ENCODE results near the gene USP10.

The USP10 gene

GRCh38 chr16:84785843-84786581, 86.2 kb downstream of the USP10 start (continued):
- TF ChIP-seq ZNF148 (tag by site-specific recombination; IDR thresholded peaks at IDR 0.05; ENCODE audit: borderline replicate concordance) (no peak), KLF10 (tag by site-specific recombination; IDR thresholded peaks at IDR 0.05) (no peak), KLF17 (tag by site-specific recombination; IDR thresholded peaks at IDR 0.05) (peak; percentile 51; the same call in 1 of the 2 replicates), TSHZ1 (tag by site-specific recombination; IDR thresholded peaks at IDR 0.05; ENCODE audit: borderline replicate concordance) (no peak), ZNF10 (tag by site-specific recombination; IDR thresholded peaks at IDR 0.05) (no peak), ZFP37 (tag by site-specific recombination; IDR thresholded peaks at IDR 0.05) (no peak), ZNF514 (tag by site-specific recombination; IDR thresholded peaks at IDR 0.05) (no peak), ZNF433 (tag by site-specific recombination; IDR thresholded peaks at IDR 0.05; ENCODE audit: low read depth) (no peak), ZSCAN16 (tag by site-specific recombination; IDR thresholded peaks at IDR 0.05) (no peak), PRDM2 (tag by site-specific recombination; IDR thresholded peaks at IDR 0.05; ENCODE audit: borderline replicate concordance) (no peak), ZNF521 (tag by site-specific recombination; IDR thresholded peaks at IDR 0.05) (no peak), ZNF133 (tag by site-specific recombination; IDR thresholded peaks at IDR 0.05) (no peak), ZNF791 (tag by site-specific recombination; IDR thresholded peaks at IDR 0.05) (no peak), ZSCAN18 (tag by site-specific recombination; IDR thresholded peaks at IDR 0.05) (no peak), ZNF350 (tag by site-specific recombination; IDR thresholded peaks at IDR 0.05) (no peak), ZSCAN5A (tag by site-specific recombination; IDR thresholded peaks at IDR 0.05) (no peak)
- TF ChIP-seq, protein P1, sequence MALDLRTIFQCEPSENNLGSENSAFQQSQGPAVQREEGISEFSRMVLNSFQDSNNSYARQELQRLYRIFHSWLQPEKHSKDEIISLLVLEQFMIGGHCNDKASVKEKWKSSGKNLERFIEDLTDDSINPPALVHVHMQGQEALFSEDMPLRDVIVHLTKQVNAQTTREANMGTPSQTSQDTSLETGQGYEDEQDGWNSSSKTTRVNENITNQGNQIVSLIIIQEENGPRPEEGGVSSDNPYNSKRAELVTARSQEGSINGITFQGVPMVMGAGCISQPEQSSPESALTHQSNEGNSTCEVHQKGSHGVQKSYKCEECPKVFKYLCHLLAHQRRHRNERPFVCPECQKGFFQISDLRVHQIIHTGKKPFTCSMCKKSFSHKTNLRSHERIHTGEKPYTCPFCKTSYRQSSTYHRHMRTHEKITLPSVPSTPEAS (tag by site-specific recombination; IDR thresholded peaks at IDR 0.05), result no peak
- TF ChIP-seq, protein P2, sequence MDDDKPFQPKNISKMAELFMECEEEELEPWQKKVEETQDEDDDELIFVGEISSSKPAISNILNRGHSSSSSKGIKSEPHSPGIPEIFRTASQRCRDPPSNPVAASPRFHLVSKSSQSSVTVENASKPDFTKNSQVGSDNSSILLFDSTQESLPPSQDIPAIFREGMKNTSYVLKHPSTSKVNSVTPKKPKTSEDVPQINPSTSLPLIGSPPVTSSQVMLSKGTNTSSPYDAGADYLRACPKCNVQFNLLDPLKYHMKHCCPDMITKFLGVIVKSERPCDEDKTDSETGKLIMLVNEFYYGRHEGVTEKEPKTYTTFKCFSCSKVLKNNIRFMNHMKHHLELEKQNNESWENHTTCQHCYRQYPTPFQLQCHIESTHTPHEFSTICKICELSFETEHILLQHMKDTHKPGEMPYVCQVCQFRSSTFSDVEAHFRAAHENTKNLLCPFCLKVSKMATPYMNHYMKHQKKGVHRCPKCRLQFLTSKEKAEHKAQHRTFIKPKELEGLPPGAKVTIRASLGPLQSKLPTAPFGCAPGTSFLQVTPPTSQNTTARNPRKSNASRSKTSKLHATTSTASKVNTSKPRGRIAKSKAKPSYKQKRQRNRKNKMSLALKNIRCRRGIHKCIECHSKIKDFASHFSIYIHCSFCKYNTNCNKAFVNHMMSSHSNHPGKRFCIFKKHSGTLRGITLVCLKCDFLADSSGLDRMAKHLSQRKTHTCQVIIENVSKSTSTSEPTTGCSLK (tag by site-specific recombination; IDR thresholded peaks at IDR 0.05), result no peak

Measured in HEK293 (cell line).